GM06990 (cell line): ENCODE results near the gene POLR3G.

ENCODE experiments used
- DNase-seq: peaks from one replicate; pipeline ENCODE4 v3.0.0-alpha.2; 2011; ENCODE audit not compliant: insufficient read length; ENCODE audit errors: extremely low read depth
- H3K27me3 ChIP-seq: replicated peaks from 2 replicates; pipeline ENCODE4 v1.6.0; 2011; ENCODE audit warnings: low read length; ENCODE audit not compliant: control insufficient read depth, insufficient read depth
- H3K36me3 ChIP-seq: 2 replicates; pipeline ENCODE4 v1.5.1; 2011; ENCODE audit warnings: low read length; ENCODE audit not compliant: control insufficient read depth, insufficient read depth
- H3K4me3 ChIP-seq: replicated peaks from 2 replicates; pipeline ENCODE4 v1.5.1; 2011; ENCODE audit warnings: low read depth, mild to moderate bottlenecking, control low read depth, low read length
- CTCF ChIP-seq: IDR thresholded peaks from 2 replicates; pipeline ENCODE4 v1.5.1; 2011; ENCODE audit warnings: low read length, control low read depth, mild to moderate bottlenecking, inconsistent platforms; ENCODE audit not compliant: insufficient read depth, poor library complexity, severe bottlenecking

The POLR3G gene

GRCh38 chr5:90504743-90505142 lies 30.1 kb downstream of the POLR3G start:
- H3K27me3 ChIP-seq = no peaks in the 10 kb centered on the region
- no peak overlapping the region for H3K4me3 ChIP-seq
- no peak for DNase-seq
- no peaks in the 10 kb centered on the region; the same call in 1 of the 2 replicates for H3K36me3 ChIP-seq
- no peak for TF ChIP-seq CTCF

- no peak for TF ChIP-seq CTCF
- H3K36me3 ChIP-seq = no peaks in the 10 kb centered on the region; the same call in 1 of the 2 replicates
- DNase-seq = no peak
- no peaks in the 10 kb centered on the region for H3K27me3 ChIP-seq
- no peak overlapping the region for H3K4me3 ChIP-seq
Measured at GRCh38 chr5:90506221-90506620, 31.6 kb downstream of the POLR3G start.

GRCh38 chr5:90510438-90510837 lies 35.8 kb downstream of the POLR3G start:
- no peaks in the 10 kb centered on the region for H3K27me3 ChIP-seq
- no peaks in the 10 kb centered on the region; the same call in 1 of the 2 replicates for H3K36me3 ChIP-seq
- DNase-seq = no peak
- TF ChIP-seq CTCF = no peak
- H3K4me3 ChIP-seq = no peak overlapping the region

GRCh38 chr5:90514520-90514919 lies 39.9 kb downstream of the POLR3G start:
- no peak overlapping the region for H3K4me3 ChIP-seq
- no peaks in the 10 kb centered on the region; the same call in 1 of the 2 replicates for H3K36me3 ChIP-seq
- no peak for DNase-seq
- H3K27me3 ChIP-seq = no peaks in the 10 kb centered on the region
- no peak for TF ChIP-seq CTCF

- H3K36me3 ChIP-seq = peaks cover 2% of the 10 kb centered on the region; the same call in 1 of the 2 replicates
- no peak for TF ChIP-seq CTCF
- no peaks in the 10 kb centered on the region for H3K27me3 ChIP-seq
- no peak for DNase-seq
- H3K4me3 ChIP-seq = no peak overlapping the region
Measured at GRCh38 chr5:90518661-90519060, 44.0 kb downstream of the POLR3G start.

GRCh38 chr5:90519081-90519480 lies 44.4 kb downstream of the POLR3G start:
- DNase-seq = no peak
- TF ChIP-seq CTCF = no peak
- H3K27me3 ChIP-seq = no peaks in the 10 kb centered on the region
- peaks cover 2% of the 10 kb centered on the region; the same call in 1 of the 2 replicates for H3K36me3 ChIP-seq
- no peak overlapping the region for H3K4me3 ChIP-seq
